Liver (tissue), 9 donors: ENCODE measurements around the gene BRF1. TPM values are rescaled to one million over a fixed set of nuclear protein-coding genes. Genes with fewer than 3 reads are reported as not detected.

ENCODE experiments used
- DNase-seq: peaks from one replicate; pipeline ENCODE4 v3.0.0-alpha.2; 2017; ENCODE audit warnings: low spot score
- H3K27ac ChIP-seq, 2 donors: one replicate each; pipeline ENCODE4 v1.7.0; 2013; ENCODE audit warnings: inconsistent platforms in 2 of 2, low read length in 2 of 2, control low read depth in 1 of 2, low read depth in 1 of 2, mild to moderate bottlenecking in 1 of 2
- H3K27me3 ChIP-seq, 4 donors: one replicate each; pipeline versions ENCODE4 v1.6.1 to v1.7.0; 2013; ENCODE audit warnings: low read length in 3 of 4, inconsistent platforms in 1 of 4, mild to moderate bottlenecking in 1 of 4, moderate library complexity in 1 of 4; ENCODE audit not compliant: control insufficient read depth in 4 of 4, insufficient read depth in 4 of 4
- H3K36me3 ChIP-seq, 4 donors: one replicate each; pipeline versions ENCODE4 v1.6.1 to v1.7.0; 2013; ENCODE audit warnings: low read length in 3 of 4, mild to moderate bottlenecking in 3 of 4, low read depth in 1 of 4, moderate library complexity in 1 of 4; ENCODE audit not compliant: control insufficient read depth in 4 of 4, insufficient read depth in 3 of 4
- H3K4me1 ChIP-seq, 4 donors: one replicate each; pipeline versions ENCODE4 v1.6.1 to v1.7.0; 2013; ENCODE audit warnings: low read length in 3 of 4, mild to moderate bottlenecking in 3 of 4, moderate library complexity in 1 of 4; ENCODE audit not compliant: control insufficient read depth in 4 of 4, insufficient read depth in 4 of 4
- H3K4me3 ChIP-seq, 3 donors: one replicate each; pipeline versions ENCODE4 v1.6.1 to v1.7.0; 2013; ENCODE audit warnings: low read length in 3 of 3, control low read depth in 1 of 3, low read depth in 1 of 3, mild to moderate bottlenecking in 1 of 3
- H3K9ac ChIP-seq, 2 donors: one replicate each; pipeline ENCODE4 v1.7.0; 2013; ENCODE audit warnings: low read length in 2 of 2, mild to moderate bottlenecking in 2 of 2, moderate library complexity in 2 of 2, control low read depth in 1 of 2, low read depth in 1 of 2
- H3K9me3 ChIP-seq, 4 donors: one replicate each; pipeline versions ENCODE4 v1.6.1 to v1.7.0; 2013; ENCODE audit warnings: low read length in 3 of 4; ENCODE audit not compliant: control insufficient read depth in 4 of 4
- ATF3 ChIP-seq: IDR thresholded peaks from 2 replicates; pipeline ENCODE4 v1.6.1; 2016; ENCODE audit warnings: antibody characterized with exemption
- FOXA1 ChIP-seq: IDR thresholded peaks from 2 replicates; pipeline ENCODE4 v1.6.1; 2016; ENCODE audit warnings: antibody characterized with exemption
- GABPA ChIP-seq, 2 donors: IDR thresholded peaks in 1 of 2; conservative IDR thresholded peaks in 1 of 2; 2 replicates each; pipeline ENCODE4 v1.6.1; 2016; ENCODE audit warnings: antibody characterized with exemption in 2 of 2, mild to moderate bottlenecking in 1 of 2, moderate library complexity in 1 of 2
- HNF4A ChIP-seq, 2 donors: conservative IDR thresholded peaks; 2 replicates each; pipeline ENCODE4 v1.6.1; 2016; ENCODE audit warnings: antibody characterized with exemption in 2 of 2, mild to moderate bottlenecking in 2 of 2
- HNF4G ChIP-seq: IDR thresholded peaks from 2 replicates; pipeline ENCODE4 v1.6.1; 2016; ENCODE audit warnings: antibody characterized with exemption
- NR2F2 ChIP-seq: IDR thresholded peaks from 2 replicates; pipeline ENCODE4 v1.6.1; 2016; ENCODE audit warnings: antibody characterized with exemption
- RAD21 ChIP-seq, 2 donors: IDR thresholded peaks; 2 replicates each; pipeline ENCODE4 v1.6.1; 2016; ENCODE audit warnings: antibody characterized with exemption in 2 of 2, mild to moderate bottlenecking in 2 of 2
- REST ChIP-seq: IDR thresholded peaks from 2 replicates; pipeline ENCODE4 v1.6.1; 2016; ENCODE audit warnings: antibody characterized with exemption, mild to moderate bottlenecking
- RXRA ChIP-seq, 2 donors: IDR thresholded peaks; 2 replicates each; pipeline ENCODE4 v1.6.1; 2017 to 2018; ENCODE audit warnings: antibody characterized with exemption in 2 of 2, mild to moderate bottlenecking in 1 of 2
- SP1 ChIP-seq: IDR thresholded peaks from 2 replicates; pipeline ENCODE4 v1.6.1; 2018; ENCODE audit warnings: antibody characterized with exemption, mild to moderate bottlenecking
- TAF1 ChIP-seq: conservative IDR thresholded peaks from 2 replicates; pipeline ENCODE4 v1.6.1; 2016; ENCODE audit warnings: antibody characterized with exemption, mild to moderate bottlenecking
- YY1 ChIP-seq: IDR thresholded peaks from 2 replicates; pipeline ENCODE4 v1.6.1; 2016; ENCODE audit warnings: antibody characterized with exemption, mild to moderate bottlenecking
- ZBTB33 ChIP-seq: IDR thresholded peaks from 2 replicates; pipeline ENCODE4 v1.6.1; 2016; ENCODE audit warnings: antibody characterized with exemption
- WGBS: extraction: QIAGEN DNeasy Blood & Tissue Kit; methylation state at CpG from one replicate; pipeline ENCODE4 v1.1.7; 2013; 5-methylcytosine and 5-hydroxymethylcytosine counted together
- polyA plus RNA-seq, 2 donors: library from polyadenylated mRNA; stranded (reverse) in 1 of 2; unstranded in 1 of 2; fragments of 200-250 nt in 1 of 2; fragments of >200 nt in 1 of 2; fragmentation: Nextera tagmentation in 1 of 2; extraction: Ambion mirVana in 1 of 2; gene quantifications; one replicate each; pipeline versions ENCODE4 v1.2.1 to v1.2.3, GENCODE V29; 2013 to 2015
- total RNA-seq, 2 donors: library from RNA; depleted of rRNA; stranded (reverse); fragments of >200 nt; gene quantifications; one replicate each; pipeline ENCODE4 v1.2.3, GENCODE V29; 2014
- TF ChIP-seq, protein P1 (sequence below): fragments of 150-350 bp; IDR thresholded peaks from 2 replicates; pipeline ENCODE4 v1.5.1; 2017; ENCODE audit warnings: improper control_type of control experiment, low read depth, low read length; ENCODE audit not compliant: missing input control
- TF ChIP-seq, protein P2 (sequence below): IDR thresholded peaks from 2 replicates; pipeline ENCODE4 v1.6.1; 2016; ENCODE audit warnings: antibody characterized with exemption
- donor health status: healthy.
- donor health status: healthy.
- donor health status: healthy.
- donor health status: healthy.
- donor health status: healthy.

BRF1 gene
- total and polyA plus RNA-seq, 4 donors: 4.6 to 24.1 (median 10.6) TPM

DNA sequence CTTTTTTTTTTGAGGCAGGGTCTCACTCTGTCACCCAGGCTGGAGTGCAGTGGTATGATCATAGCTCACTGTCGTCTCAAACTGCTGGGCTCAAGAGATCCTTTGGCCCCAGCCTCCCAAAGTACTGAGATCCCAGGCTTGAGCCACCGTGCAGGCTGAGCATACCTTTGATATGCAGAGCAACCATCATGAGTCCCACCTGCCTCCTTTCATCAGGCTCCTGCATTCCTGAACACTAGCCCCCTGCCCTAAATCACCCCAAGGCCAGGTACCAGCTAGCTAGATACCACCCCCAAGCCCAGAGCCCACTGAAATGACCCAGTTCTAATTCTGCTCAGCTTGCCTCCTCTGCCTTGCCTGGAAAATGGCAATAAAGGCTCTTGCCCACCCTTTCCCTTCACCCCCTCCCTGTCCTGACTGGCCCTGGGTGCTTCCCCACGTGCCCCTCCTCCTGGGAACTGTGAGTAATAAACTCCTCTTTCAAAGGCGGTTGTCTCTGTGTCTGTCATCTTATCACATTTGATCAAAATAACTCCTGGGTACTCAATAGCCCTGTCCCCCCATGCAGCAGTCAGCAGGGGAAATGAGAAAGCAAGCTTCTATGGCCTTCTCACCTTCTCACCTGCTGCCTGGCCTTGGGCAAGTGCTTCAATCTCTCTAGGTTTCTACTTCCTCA, 6.4 kb upstream of the BRF1 start:
- H3K27ac ChIP-seq: no peak overlapping the region
- H3K9me3 ChIP-seq: no peaks in the 10 kb centered on the region
- no peak overlapping the region for H3K9ac ChIP-seq
- no peaks in the 10 kb centered on the region for H3K4me1 ChIP-seq
- H3K4me3 ChIP-seq: no peak overlapping the region
- 93% methylated on average over 4 of the region's 4 CpGs for WGBS
- TF ChIP-seq ATF3: no peak
- no peak for TF ChIP-seq GABPA (IDR thresholded peaks at IDR 0.05 in 1 of 2, conservative IDR thresholded peaks at IDR 0.05 in 1 of 2)
- no peak for TF ChIP-seq RAD21 (IDR thresholded peaks at IDR 0.05)
- TF ChIP-seq ZBTB33: no peak
- no peak for TF ChIP-seq REST
- no peak for TF ChIP-seq HNF4G
- TF ChIP-seq, protein P1, sequence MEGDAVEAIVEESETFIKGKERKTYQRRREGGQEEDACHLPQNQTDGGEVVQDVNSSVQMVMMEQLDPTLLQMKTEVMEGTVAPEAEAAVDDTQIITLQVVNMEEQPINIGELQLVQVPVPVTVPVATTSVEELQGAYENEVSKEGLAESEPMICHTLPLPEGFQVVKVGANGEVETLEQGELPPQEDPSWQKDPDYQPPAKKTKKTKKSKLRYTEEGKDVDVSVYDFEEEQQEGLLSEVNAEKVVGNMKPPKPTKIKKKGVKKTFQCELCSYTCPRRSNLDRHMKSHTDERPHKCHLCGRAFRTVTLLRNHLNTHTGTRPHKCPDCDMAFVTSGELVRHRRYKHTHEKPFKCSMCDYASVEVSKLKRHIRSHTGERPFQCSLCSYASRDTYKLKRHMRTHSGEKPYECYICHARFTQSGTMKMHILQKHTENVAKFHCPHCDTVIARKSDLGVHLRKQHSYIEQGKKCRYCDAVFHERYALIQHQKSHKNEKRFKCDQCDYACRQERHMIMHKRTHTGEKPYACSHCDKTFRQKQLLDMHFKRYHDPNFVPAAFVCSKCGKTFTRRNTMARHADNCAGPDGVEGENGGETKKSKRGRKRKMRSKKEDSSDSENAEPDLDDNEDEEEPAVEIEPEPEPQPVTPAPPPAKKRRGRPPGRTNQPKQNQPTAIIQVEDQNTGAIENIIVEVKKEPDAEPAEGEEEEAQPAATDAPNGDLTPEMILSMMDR: no peak
- TF ChIP-seq, protein P2, sequence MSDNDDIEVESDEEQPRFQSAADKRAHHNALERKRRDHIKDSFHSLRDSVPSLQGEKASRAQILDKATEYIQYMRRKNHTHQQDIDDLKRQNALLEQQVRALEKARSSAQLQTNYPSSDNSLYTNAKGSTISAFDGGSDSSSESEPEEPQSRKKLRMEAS: no peak
- TF ChIP-seq TAF1: no peak
- no peak for TF ChIP-seq HNF4A (conservative IDR thresholded peaks at IDR 0.05)
- TF ChIP-seq SP1: no peak
- no peak for TF ChIP-seq RXRA (IDR thresholded peaks at IDR 0.05)
- TF ChIP-seq FOXA1: no peak
- TF ChIP-seq YY1: no peak
- TF ChIP-seq NR2F2: no peak
- no peaks in the 10 kb centered on the region for H3K36me3 ChIP-seq
- DNase-seq: no peak
- no peaks in the 10 kb centered on the region for H3K27me3 ChIP-seq

DNA sequence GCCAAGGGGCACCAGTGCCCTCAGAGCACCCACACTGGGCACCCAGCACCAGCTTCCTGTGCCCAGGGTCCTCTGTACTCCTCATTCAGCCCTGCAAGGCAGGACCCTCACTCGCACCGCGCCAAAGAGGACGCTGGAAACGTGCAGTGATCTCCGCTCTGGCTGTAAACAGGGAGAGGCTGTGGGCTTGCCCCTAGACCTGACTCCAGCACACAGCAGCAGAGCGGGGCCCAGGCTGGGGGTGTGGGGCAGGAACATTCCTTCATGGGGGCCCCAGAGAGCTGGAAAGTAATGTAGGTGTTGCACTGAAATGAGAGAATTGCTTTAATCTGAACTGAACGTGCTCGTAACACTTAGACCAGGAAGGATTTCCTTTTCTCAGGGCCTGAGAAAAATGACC, 5.0 kb upstream of the BRF1 start:
- Histone ChIP-seq H3K9ac (no peak overlapping the region), H3K27me3 (no peaks in the 10 kb centered on the region), H3K4me1 (peaks cover 0 to 4% (median 0%) of the 10 kb centered on the region in 4 donors), H3K27ac (no peak overlapping the region), H3K9me3 (no peaks in the 10 kb centered on the region), H3K36me3 (no peaks in the 10 kb centered on the region), H3K4me3 (no peak overlapping the region)
- no peak for DNase-seq
- 90% methylated on average over 9 of the region's 9 CpGs for WGBS
- TF ChIP-seq ATF3: no peak
- TF ChIP-seq SP1: no peak
- TF ChIP-seq REST: no peak
- TF ChIP-seq, protein P2: no peak
- TF ChIP-seq RXRA (IDR thresholded peaks at IDR 0.05): no peak
